GM12878 (cell line): ENCODE measurements around the gene RNF34. TPM values are rescaled to one million over a fixed set of nuclear protein-coding genes. Genes with fewer than 3 reads are reported as not detected.
A peak's percentile ranks its signal among the peaks of the same experiment; 100 is the strongest.

Experiments
- ATAC-seq: fragments of 200-7000 bp; cut with Tn5 transposase; 3 replicates; pipeline ENCODE4 v1.9.1; 2020; ENCODE audit warnings: mild to moderate bottlenecking, moderate library complexity
- BruUV-seq: library from RNA; stranded (reverse); fragments of 400-500 nt; replicated peaks from 2 replicates; lab custom pipeline; 2021; lab: Mats Ljungman, UMichigan
- CTCF ChIA-PET: fragments of 300-600 bp; sonication (Branson Sonifier 250); formaldehyde crosslinking; extraction: SDS; loops from one replicate; lab custom pipeline; 2021; ENCODE audit warnings: inconsistent platforms; lab: Yijun Ruan, JAX
- POLR2A ChIA-PET: fragments of 350-600 bp; formaldehyde crosslinking; extraction: SDS; loops from one replicate; lab custom pipeline; 2021; ENCODE audit warnings: inconsistent platforms; lab: Charles Lee
- RAD21 ChIA-PET: fragments of 300-600 bp; sonication (Branson Sonifier 250); formaldehyde crosslinking; loops from one replicate; lab custom pipeline; 2023; ENCODE audit warnings: antibody characterized with exemption; ENCODE audit not compliant: unreplicated experiment; lab: Charles Lee
- SMC1A ChIA-PET: fragments of 300-600 bp; sonication (Branson Sonifier 250); formaldehyde crosslinking; loops from one replicate; lab custom pipeline; 2023; ENCODE audit not compliant: unreplicated experiment, uncharacterized antibody; lab: Charles Lee
- DNase-seq: peaks from one replicate; pipeline ENCODE4 v3.0.0-alpha.2; 2011; ENCODE audit warnings: low read depth, low spot score
- FAIRE-seq: peaks from 3 replicates; lab custom pipeline; 2011; peaks lifted over from hg19 to GRCh38; lab: Jason Lieb, UNC
- H2AFZ ChIP-seq: 2 replicates; pipeline ENCODE4 v1.6.0; 2011; ENCODE audit warnings: low read depth, low read length, control low read depth; ENCODE audit not compliant: control insufficient read depth
- H3K27ac ChIP-seq: 2 replicates; pipeline ENCODE4 v1.5.1; 2011; ENCODE audit warnings: control low read depth; ENCODE audit not compliant: control insufficient read depth, insufficient read depth
- H3K27me3 ChIP-seq, 2 experiments: replicated peaks in 1 of 2; 2 replicates each; pipeline versions ENCODE4 v1.6.0 to v1.6.1; 2011; ENCODE audit warnings: low read length in 1 of 2; ENCODE audit not compliant: control insufficient read depth in 2 of 2, insufficient read depth in 2 of 2
- H3K36me3 ChIP-seq, 2 experiments: 2 replicates each; pipeline ENCODE4 v1.5.1; 2011; ENCODE audit warnings: low read length in 1 of 2; ENCODE audit not compliant: control insufficient read depth in 2 of 2, insufficient read depth in 2 of 2
- H3K4me1 ChIP-seq: 2 replicates; pipeline ENCODE4 v1.6.1; 2011; ENCODE audit warnings: mild to moderate bottlenecking, low read length, moderate library complexity, mixed read lengths; ENCODE audit not compliant: control insufficient read depth, insufficient read depth
- H3K4me2 ChIP-seq: 2 replicates; pipeline ENCODE4 v1.6.0; 2011; ENCODE audit warnings: control low read depth; ENCODE audit not compliant: control insufficient read depth, insufficient read depth
- H3K4me3 ChIP-seq: fragments of 200-600 bp; sonication (generic); 2 replicates; pipeline ENCODE4 v1.5.1; 2016
- H3K79me2 ChIP-seq: 2 replicates; pipeline ENCODE4 v1.6.0; 2011; ENCODE audit warnings: low read length; ENCODE audit not compliant: control insufficient read depth, insufficient read depth
- H3K9ac ChIP-seq: 2 replicates; pipeline ENCODE4 v1.8.0; 2011; ENCODE audit warnings: low read length, control low read depth, mixed read lengths; ENCODE audit not compliant: control insufficient read depth, insufficient read depth
- H3K9me3 ChIP-seq: replicated peaks from 3 replicates; pipeline ENCODE4 v1.5.1; 2011; ENCODE audit warnings: mild to moderate bottlenecking, low read length; ENCODE audit not compliant: control insufficient read depth, insufficient read depth
- H4K20me1 ChIP-seq: 2 replicates; pipeline ENCODE4 v1.6.0; 2011; ENCODE audit not compliant: control insufficient read depth, insufficient read depth
- BRCA1 ChIP-seq: IDR thresholded peaks from 2 replicates; pipeline ENCODE4 v1.6.1; 2011; ENCODE audit warnings: low read depth, low read length, improper control_type of control experiment
- CBX3 ChIP-seq: fragments of 200-600 bp; sonication (generic); IDR thresholded peaks from 2 replicates; pipeline ENCODE4 v1.6.1; 2016; ENCODE audit warnings: low read depth, borderline replicate concordance
- EP300 ChIP-seq, 2 experiments: fragments of 150-350 bp in 1 of 2; IDR thresholded peaks; 2 replicates each; pipeline ENCODE4 v1.6.1; 2011 to 2012; ENCODE audit warnings: low read depth in 2 of 2, low read length in 2 of 2, borderline replicate concordance in 1 of 2, improper control_type of control experiment in 1 of 2, inconsistent platforms in 1 of 2; ENCODE audit not compliant: control insufficient read depth in 1 of 2
- KLF5 ChIP-seq: fragments of 450-650 bp; IDR thresholded peaks from 2 replicates; pipeline ENCODE4 v1.6.1; 2014; ENCODE audit warnings: mild to moderate bottlenecking; ENCODE audit not compliant: partially characterized antibody
- MXI1 ChIP-seq: fragments of 150-350 bp; IDR thresholded peaks from 2 replicates; pipeline ENCODE4 v1.6.1; 2011; ENCODE audit warnings: low read depth, mild to moderate bottlenecking, inconsistent platforms, low read length, improper control_type of control experiment
- RUNX3 ChIP-seq: IDR thresholded peaks from 2 replicates; pipeline ENCODE4 v1.6.1; 2012; ENCODE audit warnings: low read length, inconsistent platforms
- SIN3A ChIP-seq: IDR thresholded peaks from 2 replicates; pipeline ENCODE4 v1.6.1; 2012; ENCODE audit warnings: low read depth, low read length, improper control_type of control experiment
- SP1 ChIP-seq: IDR thresholded peaks from one replicate; pipeline ENCODE4 v1.6.1; 2011; ENCODE audit warnings: low read depth, low read length
- SUZ12 ChIP-seq: fragments of 200-600 bp; sonication (generic); IDR thresholded peaks from one replicate; pipeline ENCODE4 v1.6.1; 2018; ENCODE audit warnings: antibody characterized with exemption, mild to moderate bottlenecking; ENCODE audit not compliant: unreplicated experiment
- ZNF217 ChIP-seq: fragments of 450-650 bp; IDR thresholded peaks from 2 replicates; pipeline ENCODE4 v1.6.1; 2017; ENCODE audit warnings: antibody characterized with exemption, mild to moderate bottlenecking
- WGBS: methylation state at CpG from one replicate; pipeline ENCODE4 v1.1.6; 2016; ENCODE audit warnings: low lambda C conversion rate; ENCODE audit not compliant: insufficient replicate concordance, insufficient coverage; ENCODE audit errors: missing lambda C conversion rate; 5-methylcytosine and 5-hydroxymethylcytosine counted together
- in situ Hi-C: fragments of 300-500 bp; cut with MboI; formaldehyde crosslinking; loops from 9 replicates; pipeline ENCODE4 v1.14.3; 2018; ENCODE audit warnings: mixed read lengths
- intact Hi-C: fragments of 100-400 bp; cut with micrococcal nuclease; formaldehyde crosslinking; loops from one replicate; pipeline ENCODE4 v1.14.2; 2022; ENCODE audit not compliant: unreplicated experiment
- polyA plus RNA-seq, 11 experiments: library from polyadenylated mRNA; depleted of rRNA in 4 of 11; unstranded in 6 of 11; stranded (reverse) in 5 of 11; fragments of >200 nt; fragmentation: Nextera tagmentation in 4 of 11; fragmentation: Illumina TruSeq in 1 of 11; extraction: Ambion mirVana in 4 of 11; extraction: Trizol in 1 of 11; gene quantifications; 1 replicate in 1 of 11; 2 replicates in 10 of 11; pipeline versions ENCODE4 v1.2.1 to v1.2.3, GENCODE V29; 2011 to 2016; ENCODE audit warnings: inconsistent platforms in 2 of 11, missing spikeins in 2 of 11, low read depth in 1 of 11
- total RNA-seq, 4 experiments: library from RNA; depleted of rRNA in 3 of 4; stranded (reverse); fragments of >200 nt in 3 of 4; fragmentation: Illumina TruSeq in 1 of 4; extraction: Trizol in 1 of 4; gene quantifications; 2 replicates each; pipeline versions ENCODE4 v1.2.1 to v1.2.3, GENCODE V29; 2013 to 2021
- TF ChIP-seq, protein P1 (sequence below): IDR thresholded peaks from 2 replicates; pipeline ENCODE4 v1.6.1; 2012; ENCODE audit warnings: mild to moderate bottlenecking, low read depth, low read length
- TF ChIP-seq, protein P2 (sequence below): IDR thresholded peaks from 2 replicates; pipeline ENCODE4 v1.6.1; 2012; ENCODE audit warnings: low read depth, low read length, improper control_type of control experiment
- TF ChIP-seq, protein P3 (sequence below): fragments of 450-650 bp; formaldehyde crosslinking; IDR thresholded peaks from 2 replicates; pipeline ENCODE4 v1.4.0; 2020; ENCODE audit warnings: mild to moderate bottlenecking, moderate library complexity
- TF ChIP-seq, protein P4 (sequence below): IDR thresholded peaks from 2 replicates; pipeline ENCODE4 v1.6.1; 2011; ENCODE audit warnings: low read depth, low read length, improper control_type of control experiment, borderline replicate concordance

Gene RNF34
- total and polyA plus RNA-seq, 10 of the 15 experiments (the other 5 are each of a cell fraction or from before 2014, with no cell fraction given): 63.6 to 199 (median 115) TPM

DNA sequence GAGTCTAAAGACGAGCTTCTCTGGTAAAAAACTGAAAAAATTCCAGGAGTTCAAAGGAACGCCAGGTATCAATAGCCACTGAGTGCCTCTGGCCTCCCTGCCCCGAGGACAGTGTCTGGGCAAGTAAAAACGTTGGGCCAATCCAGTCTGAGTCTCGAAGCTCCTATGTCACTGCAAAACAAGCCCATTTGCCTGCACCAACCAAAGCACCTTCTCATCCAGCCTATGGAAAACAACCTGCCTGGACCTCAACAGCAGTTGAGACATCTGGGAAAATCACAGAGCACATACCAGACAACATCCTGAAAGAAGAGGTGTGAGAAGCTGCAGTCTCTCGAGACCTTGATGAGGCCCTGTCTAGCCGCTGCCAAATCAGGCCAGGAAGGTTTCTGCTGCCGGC is 56.6 kb downstream of the RNF34 start (continued):
- TF ChIP-seq, protein P1, sequence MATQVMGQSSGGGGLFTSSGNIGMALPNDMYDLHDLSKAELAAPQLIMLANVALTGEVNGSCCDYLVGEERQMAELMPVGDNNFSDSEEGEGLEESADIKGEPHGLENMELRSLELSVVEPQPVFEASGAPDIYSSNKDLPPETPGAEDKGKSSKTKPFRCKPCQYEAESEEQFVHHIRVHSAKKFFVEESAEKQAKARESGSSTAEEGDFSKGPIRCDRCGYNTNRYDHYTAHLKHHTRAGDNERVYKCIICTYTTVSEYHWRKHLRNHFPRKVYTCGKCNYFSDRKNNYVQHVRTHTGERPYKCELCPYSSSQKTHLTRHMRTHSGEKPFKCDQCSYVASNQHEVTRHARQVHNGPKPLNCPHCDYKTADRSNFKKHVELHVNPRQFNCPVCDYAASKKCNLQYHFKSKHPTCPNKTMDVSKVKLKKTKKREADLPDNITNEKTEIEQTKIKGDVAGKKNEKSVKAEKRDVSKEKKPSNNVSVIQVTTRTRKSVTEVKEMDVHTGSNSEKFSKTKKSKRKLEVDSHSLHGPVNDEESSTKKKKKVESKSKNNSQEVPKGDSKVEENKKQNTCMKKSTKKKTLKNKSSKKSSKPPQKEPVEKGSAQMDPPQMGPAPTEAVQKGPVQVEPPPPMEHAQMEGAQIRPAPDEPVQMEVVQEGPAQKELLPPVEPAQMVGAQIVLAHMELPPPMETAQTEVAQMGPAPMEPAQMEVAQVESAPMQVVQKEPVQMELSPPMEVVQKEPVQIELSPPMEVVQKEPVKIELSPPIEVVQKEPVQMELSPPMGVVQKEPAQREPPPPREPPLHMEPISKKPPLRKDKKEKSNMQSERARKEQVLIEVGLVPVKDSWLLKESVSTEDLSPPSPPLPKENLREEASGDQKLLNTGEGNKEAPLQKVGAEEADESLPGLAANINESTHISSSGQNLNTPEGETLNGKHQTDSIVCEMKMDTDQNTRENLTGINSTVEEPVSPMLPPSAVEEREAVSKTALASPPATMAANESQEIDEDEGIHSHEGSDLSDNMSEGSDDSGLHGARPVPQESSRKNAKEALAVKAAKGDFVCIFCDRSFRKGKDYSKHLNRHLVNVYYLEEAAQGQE: no peak
- no peak for TF ChIP-seq CBX3
- TF ChIP-seq KLF5: no peak

DNA sequence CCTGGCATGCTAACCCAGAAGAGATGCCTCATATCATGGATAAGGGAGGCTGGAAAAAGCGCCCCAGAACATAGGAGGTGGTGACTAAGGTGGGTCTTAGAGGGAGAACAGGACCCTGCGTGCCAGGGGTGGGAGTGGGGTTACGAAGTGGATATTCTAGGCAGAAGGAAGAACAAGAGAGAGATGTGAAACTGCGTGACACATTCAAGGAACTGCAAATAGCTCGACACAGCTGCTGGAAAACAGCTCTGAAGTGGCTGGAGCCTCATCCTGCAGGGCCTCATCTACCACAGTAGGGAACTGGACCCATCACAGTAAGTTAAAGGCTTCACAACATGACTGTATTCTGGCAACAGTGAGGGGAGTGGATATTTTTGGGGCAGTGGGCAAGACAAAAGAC is 61.1 kb downstream of the RNF34 start:
- Histone ChIP-seq H3K36me3 (peaks cover 2 to 9% of the 10 kb centered on the region in 2 experiments), H3K4me1 (peaks cover 7% of the 10 kb centered on the region), H3K4me2 (no peak overlapping the region), H3K27me3 (no peaks in the 10 kb centered on the region), H3K9me3 (no peaks in the 10 kb centered on the region), H2AFZ (no peak overlapping the region), H3K9ac (no peak overlapping the region), H3K79me2 (peaks cover 84% of the 10 kb centered on the region), H3K4me3 (no peak overlapping the region; the same call in 1 of the 2 replicates), H4K20me1 (peaks cover 16% of the 10 kb centered on the region; the same call in 1 of the 2 replicates), H3K27ac (0 out of 2 replicates have a peak overlapping the region, but pooled peaks have one; percentile 13)
- ChIA-PET CTCF (interaction anchor here (0.6 kb wide), 2 partner anchors 11 to 208 kb away, joined by 3 read pairs; partner anchors contain the start of gene MORN3), POLR2A (no interaction called here), SMC1A (interaction anchor here (1.2 kb wide), 1 partner anchor 37 kb away, joined by 3 read pairs; no protein-coding TSS in a partner anchor), RAD21 (interaction anchor here (0.6 kb wide), 1 partner anchor 27 kb away, joined by 3 read pairs; no protein-coding TSS in a partner anchor)
- no TSS peak for BruUV-seq
- intact Hi-C loops (no loop called here), in situ Hi-C loops (no loop called here)
- DNase-seq: no peak
- ATAC-seq: peak; percentile 34; the same call in 2 of the 3 replicates
- WGBS: 77% methylated on average over 5 of the region's 5 CpGs
- no peak for FAIRE-seq
- TF ChIP-seq MXI1: no peak
- TF ChIP-seq, protein P2, sequence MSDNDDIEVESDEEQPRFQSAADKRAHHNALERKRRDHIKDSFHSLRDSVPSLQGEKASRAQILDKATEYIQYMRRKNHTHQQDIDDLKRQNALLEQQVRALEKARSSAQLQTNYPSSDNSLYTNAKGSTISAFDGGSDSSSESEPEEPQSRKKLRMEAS: no peak
- TF ChIP-seq BRCA1: no peak
- TF ChIP-seq SP1: no peak
- no peak for TF ChIP-seq EP300 (IDR thresholded peaks at IDR 0.05; ENCODE audit: borderline replicate concordance in 1 of 2, control insufficient read depth in 1 of 2, low read depth in 2 of 2, low read length in 2 of 2)
- TF ChIP-seq, protein P3, sequence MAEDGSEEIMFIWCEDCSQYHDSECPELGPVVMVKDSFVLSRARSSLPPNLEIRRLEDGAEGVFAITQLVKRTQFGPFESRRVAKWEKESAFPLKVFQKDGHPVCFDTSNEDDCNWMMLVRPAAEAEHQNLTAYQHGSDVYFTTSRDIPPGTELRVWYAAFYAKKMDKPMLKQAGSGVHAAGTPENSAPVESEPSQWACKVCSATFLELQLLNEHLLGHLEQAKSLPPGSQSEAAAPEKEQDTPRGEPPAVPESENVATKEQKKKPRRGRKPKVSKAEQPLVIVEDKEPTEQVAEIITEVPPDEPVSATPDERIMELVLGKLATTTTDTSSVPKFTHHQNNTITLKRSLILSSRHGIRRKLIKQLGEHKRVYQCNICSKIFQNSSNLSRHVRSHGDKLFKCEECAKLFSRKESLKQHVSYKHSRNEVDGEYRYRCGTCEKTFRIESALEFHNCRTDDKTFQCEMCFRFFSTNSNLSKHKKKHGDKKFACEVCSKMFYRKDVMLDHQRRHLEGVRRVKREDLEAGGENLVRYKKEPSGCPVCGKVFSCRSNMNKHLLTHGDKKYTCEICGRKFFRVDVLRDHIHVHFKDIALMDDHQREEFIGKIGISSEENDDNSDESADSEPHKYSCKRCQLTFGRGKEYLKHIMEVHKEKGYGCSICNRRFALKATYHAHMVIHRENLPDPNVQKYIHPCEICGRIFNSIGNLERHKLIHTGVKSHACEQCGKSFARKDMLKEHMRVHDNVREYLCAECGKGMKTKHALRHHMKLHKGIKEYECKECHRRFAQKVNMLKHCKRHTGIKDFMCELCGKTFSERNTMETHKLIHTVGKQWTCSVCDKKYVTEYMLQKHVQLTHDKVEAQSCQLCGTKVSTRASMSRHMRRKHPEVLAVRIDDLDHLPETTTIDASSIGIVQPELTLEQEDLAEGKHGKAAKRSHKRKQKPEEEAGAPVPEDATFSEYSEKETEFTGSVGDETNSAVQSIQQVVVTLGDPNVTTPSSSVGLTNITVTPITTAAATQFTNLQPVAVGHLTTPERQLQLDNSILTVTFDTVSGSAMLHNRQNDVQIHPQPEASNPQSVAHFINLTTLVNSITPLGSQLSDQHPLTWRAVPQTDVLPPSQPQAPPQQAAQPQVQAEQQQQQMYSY (CRISPR knock-in tag): no peak
- no peak for TF ChIP-seq ZNF217
- TF ChIP-seq, protein P4, sequence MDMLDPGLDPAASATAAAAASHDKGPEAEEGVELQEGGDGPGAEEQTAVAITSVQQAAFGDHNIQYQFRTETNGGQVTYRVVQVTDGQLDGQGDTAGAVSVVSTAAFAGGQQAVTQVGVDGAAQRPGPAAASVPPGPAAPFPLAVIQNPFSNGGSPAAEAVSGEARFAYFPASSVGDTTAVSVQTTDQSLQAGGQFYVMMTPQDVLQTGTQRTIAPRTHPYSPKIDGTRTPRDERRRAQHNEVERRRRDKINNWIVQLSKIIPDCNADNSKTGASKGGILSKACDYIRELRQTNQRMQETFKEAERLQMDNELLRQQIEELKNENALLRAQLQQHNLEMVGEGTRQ: no peak
- TF ChIP-seq SUZ12: no peak
- no peak for TF ChIP-seq RUNX3
- TF ChIP-seq SIN3A: no peak
